Adipose tissue (tissue), 3 donors: ENCODE data around the gene TMEM72. TPM values are rescaled to one million over a fixed set of nuclear protein-coding genes. Genes with fewer than 3 reads are reported as not detected.

Experiments used
- H3K27ac ChIP-seq: one replicate; pipeline ENCODE4 v1.5.1; 2013; ENCODE audit warnings: low read depth, low read length
- WGBS, 3 donors: extraction: QIAGEN DNeasy Blood & Tissue Kit; methylation state at CpG; one replicate each; pipeline ENCODE4 v1.1.7; 2013; 5-methylcytosine and 5-hydroxymethylcytosine counted together
- polyA plus RNA-seq, 3 donors: library from polyadenylated mRNA; stranded (reverse); fragments of 200-250 nt; gene quantifications; one replicate each; pipeline ENCODE4 v1.2.3, GENCODE V29; 2013
- donor health status: healthy with polysubstance abuse.
- donor health status: Bipolar disorder and iron deficiency.
- donor health status: healthy.

The TMEM72 gene
- polyA plus RNA-seq, 3 donors = 0.03 to 2.5 TPM; not detected in 1

- no peak overlapping the region for H3K27ac ChIP-seq
- 93 to 94% (median 93%) methylated on average over 6 of the region's 6 CpGs for WGBS, 3 donors
Measured at GRCh38 chr10:44885710-44886109, 25.4 kb upstream of the TMEM72 start.

GRCh38 chr10:44886966-44887365, 24.2 kb upstream of the TMEM72 start:
- no peak overlapping the region for H3K27ac ChIP-seq
- 93 to 97% (median 94%) methylated on average over 5 of the region's 5 CpGs for WGBS, 3 donors

- no peak overlapping the region for H3K27ac ChIP-seq
- 80 to 92% (median 84%) methylated on average over 4 of the region's 4 CpGs for WGBS, 3 donors
Measured at GRCh38 chr10:44888886-44889285, 22.3 kb upstream of the TMEM72 start.

GRCh38 chr10:44889834-44890233, 21.3 kb upstream of the TMEM72 start:
- H3K27ac ChIP-seq = no peak overlapping the region
- WGBS, 3 donors = 80 to 88% (median 83%) methylated on average over 1 of the region's 1 CpG

DNA sequence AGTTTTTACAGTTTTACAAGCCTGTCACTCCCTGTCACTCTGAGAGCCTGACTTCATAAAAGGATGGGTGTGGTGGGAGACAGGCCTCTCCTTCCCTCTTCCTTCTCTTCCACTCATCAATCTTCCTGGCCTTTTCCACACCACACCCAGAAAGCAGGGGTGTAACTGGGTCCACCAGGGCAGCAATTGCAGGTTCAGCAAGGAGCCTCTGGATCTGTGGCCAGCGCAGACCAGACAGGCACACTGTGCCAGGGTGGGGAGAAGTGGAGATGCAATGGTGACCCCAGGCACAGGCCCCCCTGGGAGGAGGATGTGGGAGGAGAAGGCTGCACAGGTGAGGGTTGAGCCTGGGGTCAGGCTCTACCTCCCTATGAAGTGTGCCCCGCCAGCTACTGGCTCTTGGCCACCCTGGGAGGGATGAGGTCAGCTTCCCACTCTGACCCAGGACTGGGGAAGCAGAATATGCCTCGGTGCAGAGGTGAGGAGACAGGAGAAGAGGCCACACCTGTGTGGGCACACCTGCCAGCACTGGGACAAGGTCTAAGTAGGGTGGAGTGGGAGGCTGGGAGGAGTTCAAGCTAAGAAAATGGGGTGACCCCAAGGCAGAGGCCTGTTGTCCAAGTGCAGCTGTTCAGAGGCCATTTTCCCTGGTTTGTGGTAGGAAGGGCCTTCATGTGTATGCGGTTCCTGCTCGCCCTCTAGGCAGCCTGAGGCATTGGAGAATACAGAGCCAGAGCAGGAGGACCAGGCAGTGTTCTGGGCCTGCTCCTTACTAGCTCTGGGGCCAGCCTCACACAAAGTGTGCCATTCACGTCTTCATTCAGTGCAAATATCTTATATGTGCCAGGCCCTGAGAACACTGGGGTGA, 20.2 kb upstream of the TMEM72 start:
- no peak overlapping the region for H3K27ac ChIP-seq
- WGBS, 3 donors = 88 to 95% (median 90%) methylated on average over 6 of the region's 6 CpGs

DNA sequence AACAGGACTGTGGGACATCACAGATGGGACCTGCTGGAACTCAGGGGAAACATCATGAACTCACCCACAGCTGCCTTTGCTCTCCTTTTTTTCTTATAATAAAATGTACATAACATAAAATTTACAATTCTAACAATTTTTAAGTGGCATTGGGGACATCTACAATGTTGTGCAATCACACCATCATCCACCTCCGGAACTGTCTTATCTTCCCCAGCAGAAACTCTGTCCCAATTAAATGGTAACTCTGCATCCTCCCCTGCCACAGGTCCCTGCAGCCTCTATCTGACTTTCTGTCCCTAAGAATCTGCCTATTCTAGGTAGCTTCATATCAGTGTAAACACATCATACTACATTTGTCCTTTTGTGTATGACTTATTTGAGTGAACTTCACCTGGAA, 19.4 kb upstream of the TMEM72 start:
- 58 to 92% (median 74%) methylated on average over 1 of the region's 1 CpG for WGBS, 3 donors
- no peak overlapping the region for H3K27ac ChIP-seq

DNA sequence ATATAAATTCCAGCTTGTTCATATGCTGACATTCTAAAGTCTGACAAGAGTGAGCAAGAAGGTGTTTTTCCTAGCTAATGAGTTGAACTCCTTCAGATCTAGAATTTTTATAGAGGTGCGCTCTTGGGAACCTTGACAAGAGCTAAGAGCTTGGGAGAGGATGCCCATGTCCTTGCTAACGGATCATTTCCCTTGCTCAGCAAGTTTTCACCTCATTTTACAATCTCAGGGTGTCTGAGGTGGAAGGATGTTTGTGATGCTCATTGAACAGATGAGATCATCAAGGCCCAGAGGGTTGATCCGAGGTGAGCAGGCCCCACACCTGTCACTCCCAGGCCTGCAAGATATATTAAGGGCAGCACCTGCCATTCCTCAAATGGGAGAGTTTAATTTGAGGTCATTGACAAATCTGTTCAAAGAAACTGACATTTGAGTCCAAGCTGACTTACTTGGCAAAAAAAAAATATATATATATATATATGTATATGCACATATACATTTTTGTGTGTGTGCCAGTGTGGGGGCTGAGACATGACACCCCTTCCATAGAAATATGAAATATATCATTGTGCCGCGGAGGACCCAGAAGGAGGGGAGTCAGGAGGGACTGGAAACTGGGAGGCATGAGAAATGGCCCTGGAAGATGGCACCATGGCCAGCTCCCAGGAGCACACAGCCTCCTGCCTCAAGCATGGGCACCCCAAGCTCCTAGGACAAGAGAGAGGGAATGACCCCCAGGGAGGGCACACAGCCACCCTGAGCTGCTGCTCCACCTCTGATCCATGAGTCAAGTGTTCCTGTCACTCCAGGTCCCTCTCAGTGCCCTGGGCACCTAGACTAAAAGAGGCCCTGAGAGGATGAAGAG, 17.3 kb upstream of the TMEM72 start:
- whole genome bisulfite sequencing, 3 donors = 88 to 96% (median 92%) methylated on average over 5 of the region's 5 CpGs
- no peak overlapping the region for H3K27ac ChIP-seq

DNA sequence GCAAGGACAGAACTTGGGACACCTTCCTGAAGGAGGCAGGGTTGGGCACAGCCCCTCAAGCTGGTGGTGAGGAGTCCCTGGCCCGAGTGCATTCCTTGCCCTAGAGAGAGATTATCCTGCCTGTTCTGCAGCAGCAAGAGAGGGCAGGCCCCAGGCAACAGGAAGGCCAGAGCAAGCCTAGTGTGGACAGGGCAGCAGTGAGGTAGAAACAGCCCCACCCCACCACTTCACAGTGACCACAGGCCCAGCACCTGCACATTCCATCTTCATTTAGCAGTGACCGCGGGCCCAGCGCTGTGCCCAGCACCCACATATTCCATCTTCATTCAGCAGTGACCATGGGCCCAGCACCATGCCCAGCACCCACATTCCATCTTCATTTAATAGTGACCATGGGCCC, 16.4 kb upstream of the TMEM72 start:
- 88 to 97% (median 95%) methylated on average over 4 of the region's 4 CpGs for WGBS, 3 donors

GRCh38 chr10:44895280-44895679, 15.9 kb upstream of the TMEM72 start:
- no peak overlapping the region for H3K27ac ChIP-seq
- 82 to 83% (median 82%) methylated on average over 5 of the region's 5 CpGs for WGBS, 3 donors

More for the DNA sequence above, 16.4 kb upstream of the TMEM72 start:
- no peak overlapping the region for H3K27ac ChIP-seq

- WGBS, 3 donors = 93 to 94% (median 93%) methylated on average over 7 of the region's 7 CpGs
- no peak overlapping the region for H3K27ac ChIP-seq
Measured at GRCh38 chr10:44897049-44897448, 14.1 kb upstream of the TMEM72 start.

- no peak overlapping the region for H3K27ac ChIP-seq
- WGBS, 3 donors = 43 to 63% (median 62%) methylated on average over 4 of the region's 4 CpGs
Measured at GRCh38 chr10:44898665-44899064, 12.5 kb upstream of the TMEM72 start.

DNA sequence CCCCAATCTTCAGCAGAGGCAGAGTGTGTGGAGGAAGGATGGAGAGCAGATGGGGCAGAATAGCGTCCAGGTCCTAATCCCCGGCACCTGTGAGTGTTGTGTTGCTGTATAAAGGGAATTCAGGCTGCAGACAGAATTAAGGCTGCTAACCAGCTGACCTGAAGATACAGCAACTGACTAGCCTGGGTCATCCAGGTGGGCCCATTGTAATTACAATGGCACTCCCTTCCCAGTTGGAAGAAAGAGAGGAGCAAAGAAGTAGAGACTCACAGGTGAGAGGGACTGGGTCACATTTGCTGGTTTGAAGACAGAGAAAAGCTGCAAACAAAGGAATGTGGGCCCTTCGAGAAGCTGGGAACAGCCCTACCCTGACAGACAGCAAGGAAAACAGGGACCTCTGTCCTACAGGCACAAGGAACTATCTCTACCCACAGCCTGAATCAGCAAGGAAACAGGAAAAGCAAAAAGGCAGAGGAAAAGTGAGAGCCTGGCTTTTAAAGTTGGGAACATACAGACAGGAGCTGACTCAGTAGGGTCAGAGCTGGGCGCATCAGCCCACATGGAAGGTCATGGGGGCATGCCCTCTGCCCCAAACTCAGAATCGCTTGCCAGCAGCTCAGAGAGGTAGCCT, 11.6 kb upstream of the TMEM72 start:
- 67 to 85% (median 73%) methylated on average over 5 of the region's 5 CpGs for WGBS, 3 donors
- no peak overlapping the region for H3K27ac ChIP-seq

DNA sequence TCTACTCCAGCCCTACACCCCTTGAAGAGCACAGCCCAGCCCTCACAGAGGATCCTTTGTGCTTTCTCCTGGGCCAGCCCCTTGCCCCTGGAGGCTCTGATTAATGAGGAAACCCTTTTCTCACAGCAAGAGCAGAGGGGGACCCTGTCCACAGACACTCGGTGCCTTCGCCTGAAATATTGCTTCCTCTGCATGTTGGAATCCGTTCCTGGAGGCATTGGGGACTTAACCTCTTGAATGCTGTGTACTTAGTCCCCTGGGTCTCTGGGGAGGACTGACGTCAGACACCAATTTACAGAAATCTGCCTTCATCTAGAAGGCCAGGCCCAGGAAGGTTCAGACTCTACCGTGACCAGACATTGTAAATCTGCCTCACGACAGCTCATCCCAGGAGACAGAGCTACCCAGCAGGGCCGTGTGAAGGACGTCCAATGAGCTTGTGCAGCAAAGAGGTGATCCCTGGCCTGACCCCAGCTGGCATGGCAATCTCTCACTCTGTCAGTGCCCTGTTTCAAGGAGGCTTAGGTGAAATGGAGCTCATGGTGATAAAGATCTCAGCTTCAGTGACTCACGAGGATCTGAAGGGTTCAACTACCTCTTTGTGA, 8.1 kb upstream of the TMEM72 start:
- 57 to 67% (median 63%) methylated on average over 9 of the region's 9 CpGs for WGBS, 3 donors
- H3K27ac ChIP-seq = no peak overlapping the region

DNA sequence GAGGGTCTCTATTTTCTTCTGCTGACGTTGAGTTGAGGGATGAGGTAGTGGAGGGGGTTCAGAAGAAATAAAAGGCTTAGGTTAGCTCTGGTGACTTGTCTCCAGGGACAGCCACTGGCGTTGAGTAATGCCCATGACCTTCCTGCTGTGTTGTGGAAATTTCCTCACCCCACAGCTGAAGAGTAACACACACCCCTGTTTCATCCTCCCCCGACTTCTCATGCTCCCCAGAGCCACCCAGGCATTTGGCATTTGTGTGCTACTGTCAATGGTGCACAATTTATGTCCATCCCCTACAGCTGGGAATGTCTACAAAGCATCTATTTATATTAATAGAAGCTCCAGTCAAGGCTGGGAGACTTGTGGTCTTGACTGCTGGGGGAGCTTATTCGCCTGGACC, 4.7 kb upstream of the TMEM72 start:
- WGBS, 3 donors = 44 to 58% (median 45%) methylated on average over 4 of the region's 4 CpGs
- H3K27ac ChIP-seq = no peak overlapping the region

GRCh38 chr10:44907556-44907955, 3.6 kb upstream of the TMEM72 start:
- WGBS, 3 donors = 87 to 92% (median 89%) methylated on average over 7 of the region's 7 CpGs

GRCh38 chr10:44908066-44908749, 2.9 kb upstream of the TMEM72 start:
- 62 to 82% (median 64%) methylated on average over 10 of the region's 10 CpGs for WGBS, 3 donors
- no peak overlapping the region for H3K27ac ChIP-seq

More at GRCh38 chr10:44907556-44907955, 3.6 kb upstream of the TMEM72 start:
- no peak overlapping the region for H3K27ac ChIP-seq

DNA sequence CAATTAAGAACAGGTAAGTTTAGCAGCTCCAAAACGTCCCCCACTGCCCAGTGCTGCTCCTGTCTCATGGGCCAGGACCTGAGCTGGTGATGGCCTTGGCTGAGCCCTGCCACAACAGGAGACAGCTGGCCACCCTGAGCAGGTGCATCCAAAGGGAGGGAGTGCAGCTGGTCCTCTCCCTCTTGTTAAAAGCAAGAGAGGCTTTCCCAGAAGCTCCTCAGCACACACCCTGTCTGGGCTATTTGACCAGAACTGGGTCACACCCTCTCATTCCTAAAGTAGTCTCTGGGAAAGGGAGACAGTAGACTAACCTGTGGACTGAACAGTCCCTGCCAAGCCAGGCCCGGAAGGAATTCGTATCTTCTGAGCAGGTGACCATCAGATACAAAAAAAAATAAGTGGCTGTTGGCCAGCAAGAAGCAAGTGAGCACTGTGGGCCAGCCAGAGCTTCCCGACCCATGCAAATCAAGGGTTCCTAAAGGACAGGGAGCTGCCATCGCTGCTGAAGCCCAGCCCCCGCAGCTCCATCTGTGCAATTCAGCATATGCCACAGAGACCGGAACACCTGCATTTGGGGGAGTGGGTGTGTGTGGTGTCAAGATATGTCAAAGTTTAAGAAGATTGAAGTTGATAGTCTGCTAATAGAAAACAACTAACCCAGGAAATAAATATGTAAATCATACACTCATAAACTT, 2.1 kb upstream of the TMEM72 start:
- 49 to 91% (median 90%) methylated on average over 7 of the region's 7 CpGs for WGBS, 3 donors
- H3K27ac ChIP-seq = no peak overlapping the region
